ENCODE results near the gene CNTLN. TPM values are rescaled to one million over a fixed set of nuclear protein-coding genes. Genes with fewer than 3 reads are reported as not detected.

CNTLN gene
- total and polyA plus RNA-seq, 2 of the 8 experiments (the other 6 are each of a cell fraction or from before 2014, with no cell fraction given), result 4.8 to 10.8 TPM

DNA sequence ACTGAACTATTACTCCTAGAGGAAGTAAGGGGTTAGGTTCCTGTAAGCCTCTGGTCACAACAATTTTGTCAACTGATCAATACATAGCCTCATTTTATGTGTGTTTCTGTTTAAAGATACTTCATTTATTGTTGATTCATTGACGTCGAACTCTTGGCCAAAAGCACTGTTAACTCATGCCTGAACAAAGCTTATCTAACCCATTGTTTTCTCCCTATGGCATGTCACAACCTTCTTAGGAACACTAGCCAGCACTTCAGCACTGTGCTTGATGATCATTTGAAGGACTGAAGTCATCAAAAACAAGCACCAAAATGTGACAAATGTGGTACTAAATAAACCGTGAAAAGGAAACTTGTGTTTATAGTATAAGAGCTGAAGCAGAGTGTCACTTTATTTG lies 13.5 kb downstream of the CNTLN start:
- CTCF ChIA-PET (ENCODE audit: partially characterized antibody), result interaction anchor here (1.2 kb wide), 1 partner anchor 10 kb away, joined by 3 read pairs; no protein-coding TSS in a partner anchor
- Histone ChIP-seq H2BK20ac (ENCODE audit: low read length) (no peak overlapping the region), H2BK5ac (ENCODE audit: low read depth, low read length) (no peak overlapping the region), H2BK12ac (ENCODE audit: low read depth, low read length) (no peak overlapping the region), H3K36me3 (ENCODE audit: control insufficient read depth in 2 of 4, insufficient read depth in 4 of 4, low read length in 3 of 4) (peaks cover 0 to 11% (median 3%) of the 10 kb centered on the region in 4 experiments; a peak in 2 of 8 replicates), H3K27ac (ENCODE audit: low read depth, low read length) (no peak overlapping the region), H3K4me1 (replicated peaks in 1 of 4; ENCODE audit: control insufficient read depth in 3 of 4, insufficient read depth in 4 of 4, low read length in 3 of 4) (no peaks in the 10 kb centered on the region), H3K9ac (replicated peaks in 1 of 4; ENCODE audit: extremely low read depth in 1 of 4, low read depth in 3 of 4, low read length in 3 of 4) (no peak overlapping the region), H4K20me1 (replicated peaks in 1 of 2; ENCODE audit: control insufficient read depth in 1 of 2, insufficient read depth in 2 of 2, low read length in 2 of 2) (no peaks in the 10 kb centered on the region), H3K56ac (replicated peaks; ENCODE audit: insufficient read length, low read depth, low read length) (no peak overlapping the region), H2BK15ac (ENCODE audit: low read length) (no peak overlapping the region), H3K4ac (replicated peaks; ENCODE audit: insufficient read length, low read depth, low read length) (no peak overlapping the region), H3K4me2 (ENCODE audit: insufficient read depth in 1 of 2, low read depth in 2 of 2, low read length in 2 of 2) (no peak overlapping the region), H2BK120ac (replicated peaks; ENCODE audit: low read depth, low read length) (no peak overlapping the region), H3K23ac (ENCODE audit: insufficient read length) (no peak overlapping the region), H3K79me1 (ENCODE audit: low read depth, low read length) (no peaks in the 10 kb centered on the region), H4K91ac (replicated peaks; ENCODE audit: insufficient read length, low read length) (no peak overlapping the region), H3K4me3 (ENCODE audit: extremely low read depth in 1 of 4, insufficient read depth in 2 of 4, low read depth in 3 of 4, low read length in 4 of 4) (no peak overlapping the region), H3K18ac (ENCODE audit: extremely low read depth, low read length) (no peak overlapping the region), H2AK5ac (ENCODE audit: low read depth, low read length) (no peak overlapping the region), H4K5ac (ENCODE audit: insufficient read length, low read depth, low read length) (no peak overlapping the region), H3K9me3 (ENCODE audit: insufficient read depth in 2 of 2, low read depth in 1 of 2, low read length in 1 of 2) (no peaks in the 10 kb centered on the region), H3K14ac (ENCODE audit: insufficient read length) (no peak overlapping the region), H2AFZ (ENCODE audit: low read length) (no peak overlapping the region), H4K8ac (ENCODE audit: extremely low read depth, insufficient read depth, low read length) (no peak overlapping the region), H3K27me3 (replicated peaks in 1 of 4; ENCODE audit: control insufficient read depth in 3 of 4, extremely low read depth in 1 of 4, insufficient read depth in 3 of 4, low read length in 3 of 4) (no peaks in the 10 kb centered on the region), H3K23me2 (ENCODE audit: low read depth, low read length) (no peaks in the 10 kb centered on the region), H3K79me2 (ENCODE audit: control insufficient read depth in 1 of 2, insufficient read depth in 2 of 2, low read length in 2 of 2) (peaks cover 0 to 4% of the 10 kb centered on the region in 2 experiments; a peak in 2 of 4 replicates)
- DNase-seq (ENCODE audit: low read depth in 1 of 2, low spot score in 2 of 2) (no peak), FAIRE-seq (no peak)
- TF ChIP-seq SUZ12 (IDR thresholded peaks at IDR 0.05; ENCODE audit: low read length) (no peak), YY1 (IDR thresholded peaks at IDR 0.05; ENCODE audit: low read depth, low read length) (no peak), POLR2AphosphoS5 (IDR thresholded peaks at IDR 0.05; ENCODE audit: low read depth, low read length) (no peak), MAFK (IDR thresholded peaks at IDR 0.05; ENCODE audit: low read depth, low read length) (no peak), TCF12 (IDR thresholded peaks at IDR 0.05; ENCODE audit: low read depth, low read length) (no peak), POLR2A (IDR thresholded peaks at IDR 0.05; ENCODE audit: control extremely low read depth in 1 of 2, low read depth in 2 of 2, low read length in 2 of 2) (no peak)
- POLR2A ChIA-PET (ENCODE audit: partially characterized antibody), result no interaction called here
- WGBS, 2 experiments (ENCODE audit: extremely low coverage in 1 of 2, insufficient coverage in 1 of 2, insufficient read length in 1 of 2, insufficient replicate concordance in 2 of 2, low coverage in 1 of 2, low lambda C conversion rate in 2 of 2, missing lambda C conversion rate in 1 of 2), result 94% methylated on average over 3 of the region's 3 CpGs; no CpG with 5 or more reads in 1 of the 2 experiments
